ENCODE results near the gene DENND1A. TPM values are rescaled to one million over a fixed set of nuclear protein-coding genes. Genes with fewer than 3 reads are reported as not detected.

Gene DENND1A
- total RNA-seq, 1 experiment from 2014 or later, result 19.7 TPM

GRCh38 chr9:123362856-123363255 is 567.1 kb downstream of the DENND1A start:
- intact Hi-C loops (cut with micrococcal nuclease; ENCODE audit: unreplicated experiment), result no loop called here
- Histone ChIP-seq H3K36me3 (ENCODE audit: control insufficient read depth, insufficient read depth, low read length) (no peaks in the 10 kb centered on the region), H3K27ac (ENCODE audit: low read length) (no peak overlapping the region), H3K4me3 (ENCODE audit: low read depth in 2 of 2, low read length in 2 of 2) (no peak overlapping the region), H3K4me1 (ENCODE audit: control insufficient read depth, insufficient read depth, low read length) (0 out of 2 replicates have a peak, but pooled peaks cover 4% of the 10 kb centered on the region), H3K27me3 (ENCODE audit: control insufficient read depth, insufficient read depth, low read length) (no peaks in the 10 kb centered on the region), H3K9me3 (ENCODE audit: control insufficient read depth, insufficient read depth, low read depth, low read length) (no peaks in the 10 kb centered on the region)
- ATAC-seq (no peak), DNase-seq (ENCODE audit: low read depth, low spot score) (no peak)
- POLR2A ChIA-PET, result no interaction called here
- BruUV-seq (replicated peaks), result no TSS peak
- in situ Hi-C loops (cut with HindIII; ENCODE audit: low pct_unique_long_range_greater_than_20kb, low sequenced_read_pairs), result no loop called here
- TF ChIP-seq POLR2AphosphoS5 (IDR thresholded peaks at IDR 0.05; ENCODE audit: low read depth, low read length) (no peak), REST (IDR thresholded peaks at IDR 0.05; ENCODE audit: insufficient read depth in 1 of 2, low read depth in 2 of 2, low read length in 1 of 2) (no peak)
- CTCF ChIA-PET, result no interaction called here

- Histone ChIP-seq H3K27me3 (ENCODE audit: control insufficient read depth, insufficient read depth, low read length) (no peaks in the 10 kb centered on the region), H3K4me3 (ENCODE audit: low read depth in 2 of 2, low read length in 2 of 2) (no peak overlapping the region), H3K9me3 (ENCODE audit: control insufficient read depth, insufficient read depth, low read depth, low read length) (no peaks in the 10 kb centered on the region), H3K36me3 (ENCODE audit: control insufficient read depth, insufficient read depth, low read length) (no peaks in the 10 kb centered on the region), H3K4me1 (ENCODE audit: control insufficient read depth, insufficient read depth, low read length) (0 out of 2 replicates have a peak, but pooled peaks cover 4% of the 10 kb centered on the region), H3K27ac (ENCODE audit: low read length) (no peak overlapping the region)
- no TSS peak for BruUV-seq (replicated peaks)
- ATAC-seq, result no peak
- POLR2A ChIA-PET, result no interaction called here
- no peak for DNase-seq (ENCODE audit: low read depth, low spot score)
- CTCF ChIA-PET, result no interaction called here
- TF ChIP-seq TCF7L2 (IDR thresholded peaks at IDR 0.05; ENCODE audit: low read depth, low read length) (no peak), CTCF (IDR thresholded peaks at IDR 0.05) (no peak), SIN3A (IDR thresholded peaks at IDR 0.05; ENCODE audit: borderline replicate concordance, insufficient read depth, low read depth, low read length) (no peak), POLR2AphosphoS5 (IDR thresholded peaks at IDR 0.05; ENCODE audit: low read depth, low read length) (no peak), REST (IDR thresholded peaks at IDR 0.05; ENCODE audit: insufficient read depth in 1 of 2, low read depth in 2 of 2, low read length in 1 of 2) (no peak)
- in situ Hi-C loops (cut with HindIII; ENCODE audit: low pct_unique_long_range_greater_than_20kb, low sequenced_read_pairs) (no loop called here), intact Hi-C loops (cut with micrococcal nuclease; ENCODE audit: unreplicated experiment) (no loop called here)
Measured at GRCh38 chr9:123361731-123362510, 568.0 kb downstream of the DENND1A start.
